ENCODE data around the gene KCNT1.

- no peak for TF ChIP-seq POLR2AphosphoS5 (IDR thresholded peaks at IDR 0.05; ENCODE audit: insufficient read depth in 1 of 2, low read depth in 1 of 2)
- TF ChIP-seq POLR2A (IDR thresholded peaks at IDR 0.05) = no peak
Measured at GRCh38 chr9:135690836-135691570, 11.0 kb upstream of the KCNT1 start.

Data from vagina (tissue), 2 donors.